Heart right ventricle (tissue), 16 donors: ENCODE results near the gene MAFG. TPM values are rescaled to one million over a fixed set of nuclear protein-coding genes. Genes with fewer than 3 reads are reported as not detected.

Experiments used
- ATAC-seq, 8 donors: fragments of 200-7000 bp; cut with Tn5 transposase; one replicate each; pipeline ENCODE4 v1.9.1; 2020; ENCODE audit warnings: mild to moderate bottlenecking in 8 of 8, moderate library complexity in 8 of 8, moderate number of reproducible peaks in 1 of 8
- DNase-seq, 2 donors: peaks; one replicate each; pipeline ENCODE4 v3.0.0-alpha.2; 2020
- H3K27ac ChIP-seq, 10 donors: fragments of 200-600 bp; sonication (generic) in 2 of 10; one replicate each; pipeline versions ENCODE4 v1.5.0 to v1.8.0; 2020 to 2022; ENCODE audit warnings: mild to moderate bottlenecking in 3 of 10
- H3K27me3 ChIP-seq, 7 donors: fragments of 200-600 bp; one replicate each; pipeline ENCODE4 v1.8.0; 2021 to 2022; ENCODE audit warnings: mild to moderate bottlenecking in 2 of 7
- H3K36me3 ChIP-seq, 9 donors: fragments of 200-600 bp; sonication (generic) in 1 of 9; one replicate each; pipeline versions ENCODE4 v1.5.0 to v1.8.0; 2020 to 2022; ENCODE audit warnings: mild to moderate bottlenecking in 2 of 9
- H3K4me1 ChIP-seq, 9 donors: fragments of 200-600 bp; sonication (generic) in 1 of 9; one replicate each; pipeline versions ENCODE4 v1.5.0 to v1.8.0; 2020 to 2022; ENCODE audit warnings: mild to moderate bottlenecking in 4 of 9
- H3K4me3 ChIP-seq, 10 donors: fragments of 200-600 bp; sonication (generic) in 2 of 10; one replicate each; pipeline versions ENCODE4 v1.5.0 to v1.8.0; 2020 to 2022; ENCODE audit warnings: mild to moderate bottlenecking in 7 of 10, moderate library complexity in 2 of 10
- H3K9me3 ChIP-seq, 11 donors: fragments of 200-600 bp in 10 of 11; sonication (generic) in 2 of 11; one replicate each; pipeline versions ENCODE4 v1.5.0 to v1.8.0; 2013 to 2022; ENCODE audit warnings: mild to moderate bottlenecking in 2 of 11, control low read depth in 1 of 11, moderate library complexity in 1 of 11
- CTCF ChIP-seq, 9 donors: fragments of 200-600 bp; sonication (generic) in 2 of 9; IDR thresholded peaks; one replicate each; pipeline versions ENCODE4 v1.5.0 to v1.8.0; 2021 to 2022; ENCODE audit warnings: antibody characterized with exemption in 9 of 9, mild to moderate bottlenecking in 5 of 9, moderate library complexity in 1 of 9
- WGBS, 2 donors: extraction: QIAGEN DNeasy Blood & Tissue Kit; methylation state at CpG; one replicate each; pipeline ENCODE4 v1.1.7; 2013; ENCODE audit warnings: inconsistent platforms in 1 of 2; 5-methylcytosine and 5-hydroxymethylcytosine counted together
- intact Hi-C, 10 donors: fragments of 100-400 bp; cut with DNase I; formaldehyde crosslinking; loops; one replicate each; pipeline versions ENCODE4 v1.11.1 to v1.14.2; 2022
- polyA plus RNA-seq, 2 donors: library from polyadenylated mRNA; stranded (reverse); fragments of 200-250 nt; gene quantifications; one replicate each; pipeline ENCODE4 v1.2.3, GENCODE V29; 2013
- total RNA-seq, 10 donors: library from RNA; stranded (reverse); fragmentation: NEBNext Ultra II Directional in 3 of 10; extraction: Animal tissue kit (Norgen Biotek cat#: 25700) in 3 of 10; gene quantifications; one replicate each; pipeline versions ENCODE4 v1.2.1 to v1.2.4, GENCODE V29; 2021 to 2023
- donor health status: Arrhythmogenic right ventricular cardiomyopathy.
- donor health status: ischemic (EF 13 %, LVEDD 7.1; RV severe dilation, severe dysfunction).
- donor health status: healthy with polysubstance abuse.
- donor health status: DM: no; HTN: yes; CAD: no.
- donor health status: DM: no; HTN: no; CAD: no.
- donor health status: ischemic (EF 25% LVEDD 6.9; RV normal size, moderate dysfunction).
- donor health status: ischemic (EF 25% LVEDD 5.7; RV mildly dilated, moderate dysfunction).
- donor health status: healthy.
- donor health status: DM: yes; HTN: yes; CAD: no.
- donor health status: Ischemic cardiomyopathy.
- donor health status: ischemic (EF 35%, LVEDD 5.7; RV mildly dilated, moderate dysfunction).
- donor health status: nonischemic (EF 11% LVEDD 7.7; RV severe dilation, severe dysfunction).
- donor health status: DM: yes; HTN: yes; CAD: no.
- donor health status: PGD.
- donor health status: ischemic (EF 29% LVEDD 5.4; RV normal size, mild dysfunction).
- donor health status: nonischemic (EF 23%, LVEDD 6.1; RV moderate dilation, normal function).

Gene MAFG
- total and polyA plus RNA-seq, 12 donors = 10.5 to 30.9 (median 15.7) TPM

- DNase-seq = no peak
- H3K4me1 ChIP-seq = peaks cover 29 to 56% (median 53%) of the 10 kb centered on the region in 9 donors
- H3K27ac ChIP-seq = peak overlapping the region; percentile 78 to 98 (median 96)
- no peak for TF ChIP-seq CTCF (IDR thresholded peaks at IDR 0.05)
- peak overlapping the region; percentile 82 to 97 (median 94) for H3K4me3 ChIP-seq
- H3K36me3 ChIP-seq = peaks cover 0 to 8% (median 6%) of the 10 kb centered on the region in 9 donors
- 0 to 1% methylated on average over 52 to 78 of the region's 78 CpGs for WGBS, 2 donors
- no peaks in the 10 kb centered on the region for H3K9me3 ChIP-seq
- intact Hi-C loops = no loop called here
- peak in 3 of 8 donors; percentile 0 to 6 (median 2) for ATAC-seq
- H3K27me3 ChIP-seq = peaks cover 0 to 37% (median 4%) of the 10 kb centered on the region in 7 donors
Observed at GRCh38 chr17:81927152-81927652, 333 bp downstream of the MAFG start.

- Histone ChIP-seq H3K27me3 (peaks cover 0 to 33% (median 3%) of the 10 kb centered on the region in 7 donors), H3K9me3 (no peaks in the 10 kb centered on the region), H3K4me3 (peak overlapping the region; percentile 82 to 97 (median 94)), H3K36me3 (peaks cover 0 to 14% (median 10%) of the 10 kb centered on the region in 9 donors), H3K4me1 (peaks cover 29 to 62% (median 53%) of the 10 kb centered on the region in 9 donors), H3K27ac (peak overlapping the region; percentile 78 to 98 (median 96))
- intact Hi-C loops = no loop called here
- DNase-seq = peak; percentile 78 to 85
- peak; percentile 30 to 74 (median 66) for ATAC-seq
- no peak for TF ChIP-seq CTCF (IDR thresholded peaks at IDR 0.05)
- 1% methylated on average over 41 to 46 of the region's 46 CpGs for WGBS, 2 donors
Observed at GRCh38 chr17:81926451-81927151, 934 bp downstream of the MAFG start.

GRCh38 chr17:81925860-81926450, 1.6 kb downstream of the MAFG start:
- intact Hi-C loops = no loop called here
- WGBS, 2 donors = 60 to 67% methylated on average over 10 of the region's 10 CpGs

More at GRCh38 chr17:81925860-81926450, 1.6 kb downstream of the MAFG start:
- Histone ChIP-seq H3K9me3 (no peaks in the 10 kb centered on the region), H3K4me1 (peaks cover 29 to 69% (median 53%) of the 10 kb centered on the region in 9 donors), H3K27me3 (peaks cover 0 to 26% (median 0%) of the 10 kb centered on the region in 7 donors), H3K36me3 (peaks cover 0 to 20% (median 10%) of the 10 kb centered on the region in 9 donors), H3K27ac (peak overlapping the region in 9 of 10 donors; percentile 93 to 98 (median 96)), H3K4me3 (peak overlapping the region; percentile 82 to 97 (median 94))
- no peak for DNase-seq
- ATAC-seq = no peak
- no peak for TF ChIP-seq CTCF (IDR thresholded peaks at IDR 0.05)
